NCI-H1417 treated with DMSO at 0.1 percent for 48 hours (cell line): ENCODE results near the gene VOPP1.
"Not testable (repeated sequence)": the region's sequence is repeated elsewhere in the genome, so short reads cannot be mapped to it uniquely, and the experiment has no call there.

Source experiments
- DNase-seq: peaks from one replicate; lab custom pipeline; 2025; lab: John Stamatoyannopoulos, UW

VOPP1 gene

GRCh38 chr7:55510206-55510605 is 62.1 kb downstream of the VOPP1 start:
- DNase-seq, result not testable (repeated sequence)

GRCh38 chr7:55509322-55509721 is 63.0 kb downstream of the VOPP1 start:
- DNase-seq, result no peak

GRCh38 chr7:55508221-55509011 is 63.9 kb downstream of the VOPP1 start:
- DNase-seq, result no peak

- DNase-seq, result no peak
Measured at GRCh38 chr7:55507743-55508142, 64.6 kb downstream of the VOPP1 start.

DNA sequence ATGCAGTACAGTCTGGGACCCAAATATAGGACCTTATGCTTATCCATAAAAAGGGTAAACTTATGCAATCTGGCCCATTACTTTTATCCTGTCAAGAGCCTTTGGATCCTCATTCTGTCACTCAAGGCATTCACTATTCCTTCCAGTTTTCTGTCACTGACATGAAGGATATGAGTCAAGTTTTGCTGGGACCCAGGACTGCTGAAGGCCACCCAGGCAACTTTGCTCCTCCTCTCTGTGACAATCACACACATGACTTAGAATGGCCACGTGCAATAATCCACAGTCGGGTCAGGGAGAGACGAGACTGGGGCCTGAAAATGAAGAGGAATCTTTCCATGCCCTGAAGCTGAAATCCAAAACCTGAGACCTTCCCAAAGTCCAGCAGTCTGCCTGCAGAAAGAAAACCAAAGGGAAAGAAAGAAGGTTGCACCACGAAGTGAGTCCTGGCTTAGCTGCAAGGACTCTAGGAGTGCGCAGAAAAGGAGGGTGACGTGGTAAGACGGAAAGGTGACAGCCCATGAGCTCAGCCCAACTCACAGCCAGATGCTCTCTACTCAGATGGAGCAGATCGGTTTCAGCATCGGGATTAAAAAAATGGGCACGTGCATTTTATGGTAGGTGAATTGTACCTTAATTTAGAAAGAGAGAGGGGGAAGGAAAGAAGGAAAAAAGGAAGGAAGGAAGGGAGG is 67.2 kb downstream of the VOPP1 start:
- no peak for DNase-seq

DNA sequence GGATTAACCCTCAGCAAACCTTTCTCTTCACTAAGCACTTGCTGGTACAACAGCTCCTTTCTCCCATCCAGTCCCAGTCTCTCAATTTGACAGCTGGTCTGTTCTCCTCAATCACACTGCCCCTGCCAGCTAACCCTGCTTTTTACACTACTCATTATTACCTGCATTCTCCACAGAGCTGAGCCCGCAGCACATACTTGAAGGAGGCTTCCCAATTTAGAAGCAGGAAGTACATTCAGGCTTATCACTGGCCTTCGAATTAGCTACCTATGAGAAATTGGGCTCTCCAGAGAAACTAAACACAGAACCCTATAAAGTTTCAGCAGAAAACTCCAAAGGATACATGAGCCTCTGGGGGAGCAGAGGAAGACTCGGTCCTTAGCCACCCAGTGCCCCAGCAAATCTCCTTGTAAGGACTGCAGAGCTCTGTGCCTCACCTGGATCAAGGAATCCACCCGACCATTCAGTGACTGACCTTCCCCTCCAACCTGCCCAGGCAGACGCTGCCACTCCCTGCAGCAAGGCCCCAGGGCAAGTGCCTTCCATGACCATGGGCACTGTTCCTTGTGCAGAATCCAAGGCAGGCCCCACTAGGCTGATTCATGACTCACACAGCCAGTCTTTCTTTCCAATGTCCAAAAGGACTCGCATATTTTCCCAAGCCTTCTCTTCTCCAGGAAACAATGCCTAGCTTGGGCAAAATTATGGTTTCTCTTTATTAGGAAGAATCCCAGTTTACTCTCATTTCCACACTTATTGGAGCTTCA is 68.0 kb downstream of the VOPP1 start:
- no peak for DNase-seq

DNA sequence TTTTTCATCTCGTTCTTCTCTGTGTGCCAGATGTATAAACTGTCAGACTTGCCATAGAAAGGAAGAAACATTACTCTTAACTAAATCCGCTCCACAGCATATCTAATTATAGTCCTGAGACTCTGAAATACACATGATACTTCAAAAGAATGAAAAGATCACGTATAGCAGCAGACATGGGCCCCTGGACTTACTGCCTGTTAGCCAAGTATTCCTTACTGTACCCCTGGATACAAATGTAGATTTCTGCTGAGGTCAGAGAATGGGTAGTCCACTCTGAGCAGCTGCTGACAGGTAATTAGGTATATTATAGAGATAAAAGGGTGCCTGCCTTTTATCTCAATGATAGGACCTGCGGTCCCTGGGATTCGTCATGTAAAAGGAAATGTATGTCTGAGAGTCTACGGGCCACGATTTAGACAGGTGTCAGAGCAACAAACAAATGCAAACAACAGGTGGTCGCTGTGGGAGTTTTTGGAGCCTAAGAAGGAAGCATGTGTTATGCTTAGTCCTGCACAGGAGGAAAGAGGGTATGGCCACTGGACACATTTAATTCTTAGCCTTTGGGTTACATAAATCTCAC is 69.4 kb downstream of the VOPP1 start:
- DNase-seq, result peak; percentile 80

DNA sequence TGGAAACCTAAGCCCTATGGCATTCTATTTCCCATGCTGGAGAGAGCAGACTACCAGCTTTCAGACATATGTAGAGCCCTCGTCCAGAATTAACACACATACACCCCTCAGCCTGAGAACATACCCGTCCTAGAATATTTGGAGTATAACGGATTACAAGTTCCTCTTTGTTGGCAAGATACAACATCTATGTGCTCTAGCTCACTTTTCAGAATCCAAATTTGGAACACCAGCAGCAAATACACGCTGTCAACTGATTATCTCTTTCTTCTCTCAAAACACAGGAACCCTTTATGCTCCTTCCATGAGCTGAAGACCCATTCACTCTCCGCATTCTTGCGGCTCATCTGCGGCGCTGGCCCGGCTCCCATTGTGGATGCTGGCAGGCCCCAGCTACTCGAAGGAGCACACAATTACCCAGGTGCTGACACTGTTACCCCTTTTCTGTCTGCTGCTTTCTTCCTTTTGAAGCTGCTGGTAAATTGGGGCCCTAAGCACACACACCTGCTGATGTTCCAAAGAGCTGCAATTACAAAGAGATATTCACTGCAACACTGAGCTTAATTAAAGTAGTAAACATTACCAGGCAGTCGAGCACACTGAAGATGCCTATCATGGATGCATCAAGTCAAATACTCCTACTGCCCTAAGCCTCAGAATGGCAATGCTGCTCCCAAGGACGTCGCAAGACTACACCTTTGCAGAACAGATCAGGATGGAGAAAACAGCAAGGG is 70.0 kb downstream of the VOPP1 start:
- DNase-seq, result peak; percentile 69

GRCh38 chr7:55501611-55502010 is 70.7 kb downstream of the VOPP1 start:
- no peak for DNase-seq

DNA sequence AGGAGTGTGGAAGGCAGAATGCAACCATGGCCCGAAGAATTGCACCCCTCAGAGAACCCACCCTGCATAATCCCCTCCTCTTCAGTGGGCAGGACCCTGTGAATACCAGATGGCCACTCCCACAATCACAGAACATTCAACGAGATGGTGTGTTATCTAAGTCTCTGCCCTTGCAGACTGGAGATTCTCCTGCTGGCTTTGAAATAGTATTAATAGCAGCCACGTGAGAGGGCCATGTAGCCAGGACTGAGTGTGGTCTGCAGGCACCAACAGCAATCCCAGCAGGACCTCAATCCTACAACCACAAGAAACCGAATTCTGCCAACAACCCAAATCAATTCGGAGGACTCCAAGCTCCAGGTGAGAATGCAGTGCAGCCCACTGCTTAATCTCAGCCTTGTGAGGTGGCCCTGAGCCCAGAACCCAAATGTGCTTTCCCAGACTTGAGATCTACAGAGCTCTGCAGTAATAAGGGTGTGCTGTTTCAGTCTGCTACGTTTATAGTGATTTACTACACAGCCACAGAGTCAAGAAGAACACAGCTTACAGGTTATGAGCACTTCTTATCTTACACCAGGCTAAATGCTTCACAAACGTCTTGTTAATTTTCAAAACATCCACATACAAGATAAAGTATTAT is 72.1 kb downstream of the VOPP1 start:
- DNase-seq, result no peak

- no peak for DNase-seq
Measured at GRCh38 chr7:55499591-55499990, 72.7 kb downstream of the VOPP1 start.

DNA sequence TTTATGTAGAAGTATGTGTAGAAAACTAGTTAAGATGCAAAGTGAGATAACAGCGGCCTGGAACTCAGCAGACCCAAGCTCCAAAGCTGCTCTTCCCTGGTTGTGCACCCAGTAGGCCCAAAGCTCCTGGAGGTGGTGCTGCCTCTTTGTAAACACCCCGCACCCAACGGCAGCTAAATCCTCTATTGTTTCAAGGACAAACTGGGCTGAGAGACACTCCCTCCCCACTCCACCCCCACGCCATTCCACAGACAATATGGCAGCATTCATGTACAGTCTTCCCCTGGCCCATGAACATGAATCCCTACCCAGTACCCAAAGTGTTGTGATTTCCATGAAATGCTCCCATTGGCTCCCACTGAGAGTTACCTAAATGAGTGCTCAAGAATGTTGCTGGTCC is 73.5 kb downstream of the VOPP1 start:
- DNase-seq, result no peak

- DNase-seq, result no peak
Measured at GRCh38 chr7:55498142-55498541, 74.2 kb downstream of the VOPP1 start.

- no peak for DNase-seq
Measured at GRCh38 chr7:55497521-55497920, 74.8 kb downstream of the VOPP1 start.

DNA sequence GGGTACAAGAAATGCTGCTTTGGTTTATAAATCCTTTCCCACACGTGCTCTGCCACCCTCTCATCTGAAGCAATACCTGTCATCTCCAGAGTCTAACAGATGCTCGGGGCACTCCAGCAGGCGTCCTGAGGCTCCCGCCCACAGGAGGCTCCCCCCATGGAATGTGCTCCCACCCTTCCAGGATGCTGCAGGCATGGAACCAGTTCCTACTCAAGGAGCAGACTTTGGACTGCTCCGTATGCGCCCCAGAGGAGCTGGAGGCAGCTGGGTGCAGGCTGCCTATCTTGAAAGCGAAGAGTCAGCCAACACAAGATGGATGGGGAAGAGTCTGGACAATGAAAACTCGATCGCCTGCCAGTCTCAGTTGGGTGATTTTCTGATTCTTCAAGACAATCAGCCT is 75.4 kb downstream of the VOPP1 start:
- DNase-seq, result no peak

DNA sequence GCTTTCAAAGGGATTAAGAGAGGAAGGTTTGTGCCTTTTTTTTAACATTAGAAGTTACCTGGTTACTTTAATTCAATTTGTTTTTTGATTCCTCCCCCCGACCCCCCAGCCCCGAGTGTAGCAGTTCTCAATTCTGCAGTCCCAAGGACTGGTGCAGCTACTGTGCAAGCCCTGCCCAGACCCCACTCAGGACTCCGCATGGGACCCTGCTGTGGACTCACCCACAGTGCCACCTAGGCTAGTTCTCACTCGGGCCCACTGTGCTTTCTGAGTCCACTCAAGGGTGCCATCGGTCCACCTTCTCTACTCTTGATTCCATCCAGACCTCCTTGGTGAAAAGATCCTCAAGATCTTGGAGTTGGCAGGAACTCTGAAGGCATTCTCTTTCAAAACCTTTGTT is 77.4 kb downstream of the VOPP1 start:
- DNase-seq, result no peak

DNA sequence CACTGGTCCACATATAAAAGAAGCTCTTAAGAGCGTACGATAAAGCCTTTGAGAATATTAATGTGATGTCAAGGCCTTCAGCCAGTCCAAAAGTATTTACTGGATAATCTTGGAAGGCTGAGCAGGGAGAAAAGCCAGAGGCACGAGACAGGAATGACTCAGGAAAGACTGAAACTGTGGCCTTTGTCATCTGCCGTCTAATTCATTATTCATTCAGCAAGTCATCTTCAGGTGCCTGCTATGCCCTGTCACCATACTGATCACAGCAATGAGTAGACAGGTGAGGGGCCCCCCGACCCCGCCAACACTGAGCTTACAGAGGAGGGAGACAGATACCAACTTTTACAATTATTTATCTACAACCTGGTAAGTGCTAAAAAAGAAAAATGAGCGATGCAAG is 78.9 kb downstream of the VOPP1 start:
- no peak for DNase-seq

DNA sequence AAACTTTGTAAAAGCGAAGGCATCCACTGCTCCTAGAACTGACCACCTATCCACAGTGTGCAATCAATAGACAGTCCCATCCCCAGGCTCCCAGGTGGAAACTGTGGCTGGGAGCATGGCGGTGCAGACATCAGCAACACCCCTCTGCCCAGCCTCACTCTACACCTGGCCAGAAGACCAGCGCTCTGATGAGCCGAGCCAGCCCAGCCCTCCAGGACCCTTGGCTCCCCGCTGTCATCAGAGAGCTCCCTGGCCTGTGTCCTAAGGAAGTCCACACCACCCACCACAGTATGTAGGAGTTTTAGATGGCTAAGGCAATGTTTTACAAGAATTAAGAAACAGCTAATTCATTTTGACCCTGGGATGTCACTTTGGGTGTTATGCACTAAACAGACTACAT is 81.0 kb downstream of the VOPP1 start:
- no peak for DNase-seq

- DNase-seq, result no peak
Measured at GRCh38 chr7:55490099-55490498, 82.2 kb downstream of the VOPP1 start.

- no peak for DNase-seq
Measured at GRCh38 chr7:55489552-55489951, 82.8 kb downstream of the VOPP1 start.

- DNase-seq, result no peak
Measured at GRCh38 chr7:55488804-55489340, 83.4 kb downstream of the VOPP1 start.
